Testis (tissue), 3 donors: ENCODE data around the gene CASP7. TPM values are rescaled to one million over a fixed set of nuclear protein-coding genes. Genes with fewer than 3 reads are reported as not detected.
"Not testable (repeated sequence)": the region's sequence is repeated elsewhere in the genome, so short reads cannot be mapped to it uniquely, and the experiment has no call there.

Source experiments
- DNase-seq: peaks from one replicate; pipeline ENCODE4 v3.0.0-alpha.2; 2019
- H3K27ac ChIP-seq, 2 donors: fragments of 200-600 bp; sonication (generic); one replicate each; pipeline ENCODE4 v1.5.1; 2019
- H3K27me3 ChIP-seq: fragments of 200-600 bp; sonication (generic); one replicate; pipeline ENCODE4 v1.5.1; 2019
- H3K36me3 ChIP-seq: fragments of 200-600 bp; sonication (generic); one replicate; pipeline ENCODE4 v1.5.1; 2017; ENCODE audit warnings: low read depth; ENCODE audit errors: missing control alignments
- H3K4me1 ChIP-seq: fragments of 200-600 bp; sonication (generic); one replicate; pipeline ENCODE4 v1.5.1; 2019
- H3K4me3 ChIP-seq, 2 donors: fragments of 200-600 bp; sonication (generic); one replicate each; pipeline ENCODE4 v1.5.1; 2017 to 2019
- H3K9me3 ChIP-seq: fragments of 200-600 bp; sonication (generic); one replicate; pipeline ENCODE4 v1.5.1; 2017
- CTCF ChIP-seq, 3 experiments: fragments of 450-650 bp in 2 of 3; fragments of 200-600 bp in 1 of 3; sonication (generic) in 1 of 3; IDR thresholded peaks; one replicate each; pipeline ENCODE4 v1.5.1; 2016 to 2019; ENCODE audit warnings: antibody characterized with exemption in 3 of 3, mild to moderate bottlenecking in 2 of 3, moderate library complexity in 1 of 3
- POLR2A ChIP-seq: fragments of 450-650 bp; IDR thresholded peaks from one replicate; pipeline ENCODE4 v1.6.1; 2017; ENCODE audit warnings: antibody characterized with exemption, mild to moderate bottlenecking, moderate library complexity
- WGBS, 2 donors: methylation state at CpG; one replicate each; pipeline ENCODE4 v1.1.5; 2018; 5-methylcytosine and 5-hydroxymethylcytosine counted together
- intact Hi-C: fragments of 100-400 bp; cut with DNase I; formaldehyde crosslinking; loops from one replicate; pipeline ENCODE4 v1.15.1; 2023; ENCODE audit warnings: low total_unique reads
- polyA plus RNA-seq: library from polyadenylated mRNA; stranded (reverse); fragments of 350-450 nt; fragmentation: Illumina TruSeq; extraction: RNeasy Lipid Tissue Mini Kit (QIAGEN cat#74804); gene quantifications from one replicate; pipeline ENCODE4 v1.2.3, GENCODE V29; 2014; ENCODE audit warnings: low read depth, low replicate concordance; ENCODE audit not compliant: insufficient read depth
- total RNA-seq, 2 donors: library from RNA; depleted of rRNA; stranded (reverse); fragments of >200 nt; gene quantifications; one replicate each; pipeline ENCODE4 v1.2.3, GENCODE V29; 2016

Gene CASP7
- total and polyA plus RNA-seq, 3 donors from 2014 or later = 7.5 to 12.7 (median 11.8) TPM

DNA sequence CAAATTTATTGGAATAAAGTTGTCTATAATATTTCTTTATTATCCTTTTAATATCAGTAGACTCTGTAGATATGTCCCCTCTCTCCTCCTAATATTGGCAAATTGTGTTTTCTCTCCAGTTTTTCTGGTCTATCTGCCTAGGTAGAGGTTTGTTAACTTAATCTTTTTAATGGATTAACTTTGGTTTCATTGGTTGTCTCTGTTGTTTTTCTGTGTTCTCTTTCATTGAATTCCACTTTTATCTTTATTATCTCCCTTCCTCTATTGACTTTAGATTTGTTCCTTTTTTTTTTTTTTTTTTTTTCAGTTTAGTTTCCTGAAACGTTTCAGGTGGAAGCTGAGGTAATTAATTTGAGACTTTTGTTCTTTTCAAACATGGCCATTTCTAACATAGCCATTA is 82.4 kb downstream of the CASP7 start:
- 68 to 82% methylated on average over 1 of the region's 1 CpG for WGBS, 2 donors
- Histone ChIP-seq H3K36me3 (no peaks in the 10 kb centered on the region), H3K27ac (no peak overlapping the region), H3K4me1 (no peaks in the 10 kb centered on the region), H3K9me3 (no peaks in the 10 kb centered on the region), H3K4me3 (no peak overlapping the region), H3K27me3 (no peaks in the 10 kb centered on the region)
- no peak for TF ChIP-seq CTCF (IDR thresholded peaks at IDR 0.05)
- no peak for TF ChIP-seq POLR2A
- intact Hi-C loops = no loop called here
- DNase-seq = no peak

DNA sequence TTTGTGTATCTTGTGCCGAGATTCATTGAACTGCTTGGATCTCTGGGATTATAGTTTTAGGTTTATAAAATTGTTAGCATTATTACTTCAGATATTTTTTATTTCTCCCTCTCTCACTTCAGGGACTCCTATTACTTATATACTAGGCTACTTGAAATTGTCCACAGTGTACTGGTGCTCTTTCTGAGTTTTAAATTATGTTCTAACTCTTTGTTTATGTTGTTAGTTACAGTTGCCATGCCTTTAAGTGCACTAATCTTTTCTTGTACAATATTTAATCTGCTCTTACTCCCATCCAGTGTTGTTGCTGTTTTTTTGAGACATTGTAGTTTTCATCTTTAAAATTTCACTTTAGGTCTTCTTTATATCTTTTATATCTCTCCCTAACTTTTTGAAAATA is 84.9 kb downstream of the CASP7 start:
- intact Hi-C loops = no loop called here
- Histone ChIP-seq H3K4me3 (no peak overlapping the region), H3K27me3 (no peaks in the 10 kb centered on the region), H3K4me1 (no peaks in the 10 kb centered on the region), H3K36me3 (no peaks in the 10 kb centered on the region), H3K9me3 (no peaks in the 10 kb centered on the region), H3K27ac (no peak overlapping the region)
- WGBS, 2 donors = 81 to 93% methylated on average over 1 of the region's 1 CpG
- TF ChIP-seq CTCF (IDR thresholded peaks at IDR 0.05) (no peak), POLR2A (no peak)
- DNase-seq = no peak

GRCh38 chr10:113765910-113766309 is 86.2 kb downstream of the CASP7 start:
- no peaks in the 10 kb centered on the region for H3K36me3 ChIP-seq
- no peaks in the 10 kb centered on the region for H3K4me1 ChIP-seq
- no peak for TF ChIP-seq POLR2A
- TF ChIP-seq CTCF (IDR thresholded peaks at IDR 0.05) = no peak
- H3K27ac ChIP-seq = no peak overlapping the region
- WGBS, 2 donors = 72 to 76% methylated on average over 3 of the region's 3 CpGs
- no peaks in the 10 kb centered on the region for H3K9me3 ChIP-seq
- no peaks in the 10 kb centered on the region for H3K27me3 ChIP-seq
- intact Hi-C loops = no loop called here
- DNase-seq = no peak
- H3K4me3 ChIP-seq = no peak overlapping the region

DNA sequence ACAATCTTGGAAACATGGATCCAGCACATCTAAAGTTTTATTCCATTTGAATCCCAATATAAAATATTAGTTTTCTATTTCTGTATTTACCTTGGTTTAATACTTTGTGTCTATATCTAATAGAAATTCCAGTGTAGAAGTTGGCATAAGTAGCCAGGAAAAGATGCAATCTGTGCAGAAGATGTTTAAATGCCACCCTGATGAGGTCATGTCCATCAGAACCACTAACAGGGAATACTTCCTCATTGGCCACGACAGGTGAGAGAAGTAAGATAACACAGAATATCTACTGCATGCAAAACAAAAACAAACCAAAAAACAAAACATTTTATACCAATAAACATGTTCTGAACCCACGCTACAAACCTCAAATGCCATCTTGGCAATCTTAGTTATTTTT is 87.5 kb downstream of the CASP7 start:
- no peak for TF ChIP-seq CTCF (IDR thresholded peaks at IDR 0.05)
- no peak for TF ChIP-seq POLR2A
- Histone ChIP-seq H3K4me3 (no peak overlapping the region), H3K9me3 (no peaks in the 10 kb centered on the region), H3K36me3 (no peaks in the 10 kb centered on the region), H3K4me1 (no peaks in the 10 kb centered on the region), H3K27ac (no peak overlapping the region), H3K27me3 (no peaks in the 10 kb centered on the region)
- intact Hi-C loops = no loop called here
- no peak for DNase-seq
- WGBS, 2 donors = 81 to 88% methylated on average over 2 of the region's 2 CpGs

- intact Hi-C loops = no loop called here
- H3K4me3 ChIP-seq = no peak overlapping the region
- no peaks in the 10 kb centered on the region for H3K4me1 ChIP-seq
- no peaks in the 10 kb centered on the region for H3K36me3 ChIP-seq
- no peak overlapping the region for H3K27ac ChIP-seq
- WGBS, 2 donors = 75 to 84% methylated on average over 4 of the region's 4 CpGs
- no peaks in the 10 kb centered on the region for H3K27me3 ChIP-seq
- no peak for TF ChIP-seq CTCF (IDR thresholded peaks at IDR 0.05)
- no peak for TF ChIP-seq POLR2A
- H3K9me3 ChIP-seq = no peaks in the 10 kb centered on the region
- DNase-seq = no peak
Observed at GRCh38 chr10:113770346-113770745, 90.6 kb downstream of the CASP7 start.

- WGBS, 2 donors = 88 to 91% methylated on average over 3 of the region's 3 CpGs
- H3K36me3 ChIP-seq, H3K27ac ChIP-seq, H3K27me3 ChIP-seq, H3K9me3 ChIP-seq, H3K4me3 ChIP-seq, H3K4me1 ChIP-seq, intact Hi-C loops, DNase-seq: not testable (repeated sequence)
Observed at GRCh38 chr10:113771131-113771530, 91.4 kb downstream of the CASP7 start.
